ENCODE results near the gene CSNK2B. TPM values are rescaled to one million over a fixed set of nuclear protein-coding genes. Genes with fewer than 3 reads are reported as not detected.

Gene CSNK2B
- total and polyA plus RNA-seq, 9 of the 15 experiments (the other 6 are each of a cell fraction or from before 2014, with no cell fraction given): 120 to 1,126 (median 529) TPM

GRCh38 chr6:31697555-31697954, 31.7 kb downstream of the CSNK2B start (continued):
- TF ChIP-seq MGA (IDR thresholded peaks at IDR 0.05) (no peak), NR1H2 (CRISPR knock-in tag; IDR thresholded peaks at IDR 0.05) (no peak), MBD2 (IDR thresholded peaks at IDR 0.05; ENCODE audit: borderline replicate concordance, low read depth) (no peak), ZNF318 (IDR thresholded peaks at IDR 0.05; ENCODE audit: borderline replicate concordance in 1 of 2, low read depth in 1 of 2) (peak in 1 of 2 experiments; percentile 16; a peak in 1 of 4 replicates), TBP (optimal IDR thresholded peaks at IDR 0.05; ENCODE audit: low read depth, low read length) (no peak), SMARCA5 (IDR thresholded peaks at IDR 0.05) (peak; percentile 58; the same call in 1 of the 2 replicates), JUNB (CRISPR knock-in tag; conservative IDR thresholded peaks at IDR 0.05) (no peak)
